ENCODE measurements around the gene LMNTD1. TPM values are rescaled to one million over a fixed set of nuclear protein-coding genes. Genes with fewer than 3 reads are reported as not detected.

The LMNTD1 gene
- total and polyA plus RNA-seq, 2 experiments from 2014 or later: not detected

DNA sequence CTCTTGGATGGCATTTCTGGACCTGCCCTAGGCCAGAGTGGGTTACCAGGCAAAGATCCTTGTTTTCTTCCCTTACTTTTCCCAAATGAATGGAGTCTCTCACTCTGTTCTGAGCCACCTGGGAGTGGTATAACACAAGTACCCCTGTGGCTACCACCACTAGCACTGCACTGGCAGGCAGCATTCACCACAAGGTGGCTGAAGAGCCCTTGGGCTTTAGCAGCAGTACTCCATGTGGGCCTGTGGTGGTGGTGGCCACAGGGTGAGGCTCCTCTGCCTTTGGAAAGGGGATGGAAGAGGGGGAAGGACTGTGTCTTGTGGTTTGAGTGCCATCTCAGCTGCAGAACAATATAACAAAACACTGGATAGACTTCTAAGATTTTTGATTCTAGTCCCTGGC lies 38.1 kb upstream of the LMNTD1 start:
- Histone ChIP-seq H3K79me2 (replicated peaks; ENCODE audit: insufficient read depth) (no peaks in the 10 kb centered on the region), H3K36me3 (ENCODE audit: insufficient read depth) (no peaks in the 10 kb centered on the region), H3K4me1 (ENCODE audit: insufficient read depth) (no peaks in the 10 kb centered on the region), H3K9me2 (ENCODE audit: insufficient read depth) (0 out of 2 replicates have a peak, but pooled peaks cover 8% of the 10 kb centered on the region), H4K20me1 (replicated peaks; ENCODE audit: insufficient read depth) (no peaks in the 10 kb centered on the region), H3K4me2 (no peak overlapping the region), H2AFZ (no peak overlapping the region), H3K27me3 (ENCODE audit: insufficient read depth) (no peaks in the 10 kb centered on the region), H3F3A (replicated peaks; ENCODE audit: low read depth) (no peaks in the 10 kb centered on the region), H3K4me3 (no peak overlapping the region), H3K27ac (ENCODE audit: low read depth) (no peak overlapping the region)
- ATAC-seq: peak; percentile 91
- H3K27ac Mint-ChIP-seq: no peak overlapping the region
- H3K4me3 Mint-ChIP-seq: no peak overlapping the region
- DNase-seq (ENCODE audit: low spot score): peak; percentile 15
- no peaks in the 10 kb centered on the region for H3K4me1 Mint-ChIP-seq
- H3K9me3 Mint-ChIP-seq: peaks cover 10% of the 10 kb centered on the region; the same call in 2 of the 3 replicates
- no peaks in the 10 kb centered on the region for H3K27me3 Mint-ChIP-seq (ENCODE audit: insufficient read depth, low read depth, poor library complexity)
- TF ChIP-seq JUNB (IDR thresholded peaks at IDR 0.05; ENCODE audit: unreplicated experiment): no peak
- TF ChIP-seq, protein P1, sequence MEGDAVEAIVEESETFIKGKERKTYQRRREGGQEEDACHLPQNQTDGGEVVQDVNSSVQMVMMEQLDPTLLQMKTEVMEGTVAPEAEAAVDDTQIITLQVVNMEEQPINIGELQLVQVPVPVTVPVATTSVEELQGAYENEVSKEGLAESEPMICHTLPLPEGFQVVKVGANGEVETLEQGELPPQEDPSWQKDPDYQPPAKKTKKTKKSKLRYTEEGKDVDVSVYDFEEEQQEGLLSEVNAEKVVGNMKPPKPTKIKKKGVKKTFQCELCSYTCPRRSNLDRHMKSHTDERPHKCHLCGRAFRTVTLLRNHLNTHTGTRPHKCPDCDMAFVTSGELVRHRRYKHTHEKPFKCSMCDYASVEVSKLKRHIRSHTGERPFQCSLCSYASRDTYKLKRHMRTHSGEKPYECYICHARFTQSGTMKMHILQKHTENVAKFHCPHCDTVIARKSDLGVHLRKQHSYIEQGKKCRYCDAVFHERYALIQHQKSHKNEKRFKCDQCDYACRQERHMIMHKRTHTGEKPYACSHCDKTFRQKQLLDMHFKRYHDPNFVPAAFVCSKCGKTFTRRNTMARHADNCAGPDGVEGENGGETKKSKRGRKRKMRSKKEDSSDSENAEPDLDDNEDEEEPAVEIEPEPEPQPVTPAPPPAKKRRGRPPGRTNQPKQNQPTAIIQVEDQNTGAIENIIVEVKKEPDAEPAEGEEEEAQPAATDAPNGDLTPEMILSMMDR (conservative IDR thresholded peaks at IDR 0.05; ENCODE audit: low read depth in 2 of 2): peak; percentile 38 to 70; a peak in 3 of 4 replicates
- TF ChIP-seq, protein P2, sequence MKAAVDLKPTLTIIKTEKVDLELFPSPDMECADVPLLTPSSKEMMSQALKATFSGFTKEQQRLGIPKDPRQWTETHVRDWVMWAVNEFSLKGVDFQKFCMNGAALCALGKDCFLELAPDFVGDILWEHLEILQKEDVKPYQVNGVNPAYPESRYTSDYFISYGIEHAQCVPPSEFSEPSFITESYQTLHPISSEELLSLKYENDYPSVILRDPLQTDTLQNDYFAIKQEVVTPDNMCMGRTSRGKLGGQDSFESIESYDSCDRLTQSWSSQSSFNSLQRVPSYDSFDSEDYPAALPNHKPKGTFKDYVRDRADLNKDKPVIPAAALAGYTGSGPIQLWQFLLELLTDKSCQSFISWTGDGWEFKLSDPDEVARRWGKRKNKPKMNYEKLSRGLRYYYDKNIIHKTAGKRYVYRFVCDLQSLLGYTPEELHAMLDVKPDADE (IDR thresholded peaks at IDR 0.05): no peak
- TF ChIP-seq, protein P3, sequence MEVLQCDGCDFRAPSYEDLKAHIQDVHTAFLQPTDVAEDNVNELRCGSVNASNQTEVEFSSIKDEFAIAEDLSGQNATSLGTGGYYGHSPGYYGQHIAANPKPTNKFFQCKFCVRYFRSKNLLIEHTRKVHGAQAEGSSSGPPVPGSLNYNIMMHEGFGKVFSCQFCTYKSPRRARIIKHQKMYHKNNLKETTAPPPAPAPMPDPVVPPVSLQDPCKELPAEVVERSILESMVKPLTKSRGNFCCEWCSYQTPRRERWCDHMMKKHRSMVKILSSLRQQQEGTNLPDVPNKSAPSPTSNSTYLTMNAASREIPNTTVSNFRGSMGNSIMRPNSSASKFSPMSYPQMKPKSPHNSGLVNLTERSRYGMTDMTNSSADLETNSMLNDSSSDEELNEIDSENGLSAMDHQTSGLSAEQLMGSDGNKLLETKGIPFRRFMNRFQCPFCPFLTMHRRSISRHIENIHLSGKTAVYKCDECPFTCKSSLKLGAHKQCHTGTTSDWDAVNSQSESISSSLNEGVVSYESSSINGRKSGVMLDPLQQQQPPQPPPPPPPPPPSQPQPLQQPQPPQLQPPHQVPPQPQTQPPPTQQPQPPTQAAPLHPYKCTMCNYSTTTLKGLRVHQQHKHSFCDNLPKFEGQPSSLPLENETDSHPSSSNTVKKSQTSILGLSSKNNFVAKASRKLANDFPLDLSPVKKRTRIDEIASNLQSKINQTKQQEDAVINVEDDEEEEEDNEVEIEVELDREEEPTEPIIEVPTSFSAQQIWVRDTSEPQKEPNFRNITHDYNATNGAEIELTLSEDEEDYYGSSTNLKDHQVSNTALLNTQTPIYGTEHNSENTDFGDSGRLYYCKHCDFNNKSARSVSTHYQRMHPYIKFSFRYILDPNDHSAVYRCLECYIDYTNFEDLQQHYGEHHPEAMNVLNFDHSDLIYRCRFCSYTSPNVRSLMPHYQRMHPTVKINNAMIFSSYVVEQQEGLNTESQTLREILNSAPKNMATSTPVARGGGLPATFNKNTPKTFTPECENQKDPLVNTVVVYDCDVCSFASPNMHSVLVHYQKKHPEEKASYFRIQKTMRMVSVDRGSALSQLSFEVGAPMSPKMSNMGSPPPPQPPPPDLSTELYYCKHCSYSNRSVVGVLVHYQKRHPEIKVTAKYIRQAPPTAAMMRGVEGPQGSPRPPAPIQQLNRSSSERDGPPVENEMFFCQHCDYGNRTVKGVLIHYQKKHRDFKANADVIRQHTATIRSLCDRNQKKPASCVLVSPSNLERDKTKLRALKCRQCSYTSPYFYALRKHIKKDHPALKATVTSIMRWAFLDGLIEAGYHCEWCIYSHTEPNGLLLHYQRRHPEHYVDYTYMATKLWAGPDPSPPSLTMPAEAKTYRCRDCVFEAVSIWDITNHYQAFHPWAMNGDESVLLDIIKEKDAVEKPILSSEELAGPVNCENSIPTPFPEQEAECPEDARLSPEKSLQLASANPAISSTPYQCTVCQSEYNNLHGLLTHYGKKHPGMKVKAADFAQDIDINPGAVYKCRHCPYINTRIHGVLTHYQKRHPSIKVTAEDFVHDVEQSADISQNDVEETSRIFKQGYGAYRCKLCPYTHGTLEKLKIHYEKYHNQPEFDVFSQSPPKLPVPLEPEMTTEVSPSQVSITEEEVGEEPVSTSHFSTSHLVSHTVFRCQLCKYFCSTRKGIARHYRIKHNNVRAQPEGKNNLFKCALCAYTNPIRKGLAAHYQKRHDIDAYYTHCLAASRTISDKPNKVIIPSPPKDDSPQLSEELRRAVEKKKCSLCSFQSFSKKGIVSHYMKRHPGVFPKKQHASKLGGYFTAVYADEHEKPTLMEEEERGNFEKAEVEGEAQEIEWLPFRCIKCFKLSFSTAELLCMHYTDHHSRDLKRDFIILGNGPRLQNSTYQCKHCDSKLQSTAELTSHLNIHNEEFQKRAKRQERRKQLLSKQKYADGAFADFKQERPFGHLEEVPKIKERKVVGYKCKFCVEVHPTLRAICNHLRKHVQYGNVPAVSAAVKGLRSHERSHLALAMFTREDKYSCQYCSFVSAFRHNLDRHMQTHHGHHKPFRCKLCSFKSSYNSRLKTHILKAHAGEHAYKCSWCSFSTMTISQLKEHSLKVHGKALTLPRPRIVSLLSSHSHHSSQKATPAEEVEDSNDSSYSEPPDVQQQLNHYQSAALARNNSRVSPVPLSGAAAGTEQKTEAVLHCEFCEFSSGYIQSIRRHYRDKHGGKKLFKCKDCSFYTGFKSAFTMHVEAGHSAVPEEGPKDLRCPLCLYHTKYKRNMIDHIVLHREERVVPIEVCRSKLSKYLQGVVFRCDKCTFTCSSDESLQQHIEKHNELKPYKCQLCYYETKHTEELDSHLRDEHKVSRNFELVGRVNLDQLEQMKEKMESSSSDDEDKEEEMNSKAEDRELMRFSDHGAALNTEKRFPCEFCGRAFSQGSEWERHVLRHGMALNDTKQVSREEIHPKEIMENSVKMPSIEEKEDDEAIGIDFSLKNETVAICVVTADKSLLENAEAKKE (CRISPR knock-in tag; IDR thresholded peaks at IDR 0.05): no peak
- TF ChIP-seq ZNF331 (CRISPR knock-in tag; IDR thresholded peaks at IDR 0.05; ENCODE audit: low read depth): no peak
- H3K36me3 Mint-ChIP-seq (ENCODE audit: low read depth): peaks cover 4% of the 10 kb centered on the region; the same call in 1 of the 3 replicates

Data from GM23338 (cell line).